B cell (primary cell): Measurements from ENCODE around the gene TBCA.

Source experiments
- EZH2 ChIP-seq: IDR thresholded peaks from 2 replicates; pipeline ENCODE4 v1.6.1; 2012; ENCODE audit warnings: borderline replicate concordance, low read depth, mild to moderate bottlenecking, moderate library complexity, low read length; ENCODE audit not compliant: insufficient read depth, poor library complexity, severe bottlenecking
- TF ChIP-seq, protein P1 (sequence below): fragments of 200-600 bp; IDR thresholded peaks from one replicate; pipeline ENCODE4 v1.8.0; 2022; ENCODE audit warnings: antibody characterized with exemption, mild to moderate bottlenecking

DNA sequence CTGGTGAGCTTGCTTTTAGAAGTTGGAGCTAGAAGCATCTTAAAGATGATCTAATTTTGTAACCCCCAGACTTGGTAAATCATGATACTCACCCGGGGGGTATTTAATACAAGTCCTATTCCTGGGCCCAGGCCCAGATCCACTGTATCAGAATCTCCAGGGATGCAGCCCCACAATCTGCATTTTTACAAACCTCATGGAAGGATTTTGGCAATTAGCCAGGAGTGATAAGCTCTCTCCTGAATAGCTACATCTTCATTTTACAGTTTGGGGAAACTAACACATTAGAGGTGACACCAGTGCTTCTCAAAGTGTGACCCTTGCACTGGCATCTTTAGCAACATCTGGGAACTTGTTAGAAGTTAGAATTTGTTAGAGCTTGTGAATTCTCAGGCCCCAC lies 106.5 kb downstream of the TBCA start:
- TF ChIP-seq, protein P1, sequence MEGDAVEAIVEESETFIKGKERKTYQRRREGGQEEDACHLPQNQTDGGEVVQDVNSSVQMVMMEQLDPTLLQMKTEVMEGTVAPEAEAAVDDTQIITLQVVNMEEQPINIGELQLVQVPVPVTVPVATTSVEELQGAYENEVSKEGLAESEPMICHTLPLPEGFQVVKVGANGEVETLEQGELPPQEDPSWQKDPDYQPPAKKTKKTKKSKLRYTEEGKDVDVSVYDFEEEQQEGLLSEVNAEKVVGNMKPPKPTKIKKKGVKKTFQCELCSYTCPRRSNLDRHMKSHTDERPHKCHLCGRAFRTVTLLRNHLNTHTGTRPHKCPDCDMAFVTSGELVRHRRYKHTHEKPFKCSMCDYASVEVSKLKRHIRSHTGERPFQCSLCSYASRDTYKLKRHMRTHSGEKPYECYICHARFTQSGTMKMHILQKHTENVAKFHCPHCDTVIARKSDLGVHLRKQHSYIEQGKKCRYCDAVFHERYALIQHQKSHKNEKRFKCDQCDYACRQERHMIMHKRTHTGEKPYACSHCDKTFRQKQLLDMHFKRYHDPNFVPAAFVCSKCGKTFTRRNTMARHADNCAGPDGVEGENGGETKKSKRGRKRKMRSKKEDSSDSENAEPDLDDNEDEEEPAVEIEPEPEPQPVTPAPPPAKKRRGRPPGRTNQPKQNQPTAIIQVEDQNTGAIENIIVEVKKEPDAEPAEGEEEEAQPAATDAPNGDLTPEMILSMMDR = no peak
- no peak for TF ChIP-seq EZH2
